A673 (cell line): ENCODE data around the gene SPECC1. TPM values are rescaled to one million over a fixed set of nuclear protein-coding genes. Genes with fewer than 3 reads are reported as not detected.
"Not testable (repeated sequence)": the region's sequence is repeated elsewhere in the genome, so short reads cannot be mapped to it uniquely, and the experiment has no call there.

Experiments used
- BruUV-seq: library from RNA; stranded (reverse); fragments of 400-500 nt; replicated peaks from 2 replicates; lab custom pipeline; 2021; lab: Mats Ljungman, UMichigan
- CTCF ChIA-PET: fragments of 300-600 bp; sonication (Branson Sonifier 250); formaldehyde crosslinking; loops from one replicate; lab custom pipeline; 2022; ENCODE audit warnings: antibody characterized with exemption; lab: Charles Lee
- POLR2A ChIA-PET: fragments of 300-600 bp; sonication (Branson Sonifier 250); formaldehyde crosslinking; loops from one replicate; lab custom pipeline; 2022; ENCODE audit warnings: antibody characterized with exemption; ENCODE audit not compliant: low non-redundant PET; lab: Charles Lee
- DNase-seq: peaks from one replicate; pipeline ENCODE4 v3.0.0-alpha.2; 2015; ENCODE audit warnings: low spot score
- H3K27ac ChIP-seq: fragments of 200-600 bp; sonication (generic); 2 replicates; pipeline ENCODE4 v1.5.1; 2016; ENCODE audit warnings: mixed run types, low read depth, mild to moderate bottlenecking, mixed read lengths, antibody characterized with exemption, low read length; ENCODE audit not compliant: poor library complexity, severe bottlenecking
- H3K27me3 ChIP-seq: fragments of 200-600 bp; sonication (generic); replicated peaks from 2 replicates; pipeline ENCODE4 v1.6.1; 2017; ENCODE audit warnings: mixed run types, low read depth, mild to moderate bottlenecking, mixed read lengths, antibody characterized with exemption, low read length; ENCODE audit not compliant: insufficient read depth, poor library complexity
- H3K36me3 ChIP-seq: fragments of 200-600 bp; sonication (generic); 2 replicates; pipeline ENCODE4 v1.6.1; 2016; ENCODE audit warnings: mixed run types, mild to moderate bottlenecking, mixed read lengths, antibody characterized with exemption, low read length; ENCODE audit not compliant: insufficient read depth, poor library complexity, severe bottlenecking
- H3K4me1 ChIP-seq: fragments of 200-600 bp; sonication (generic); 2 replicates; pipeline ENCODE4 v1.6.1; 2017; ENCODE audit warnings: mixed run types, mild to moderate bottlenecking, mixed read lengths, antibody characterized with exemption, low read length; ENCODE audit not compliant: insufficient read depth, poor library complexity, severe bottlenecking
- H3K4me3 ChIP-seq: fragments of 200-600 bp; sonication (generic); 2 replicates; pipeline ENCODE4 v1.5.1; 2016; ENCODE audit warnings: low read depth, mixed run types, mild to moderate bottlenecking, mixed read lengths, low read length; ENCODE audit not compliant: poor library complexity, severe bottlenecking
- H3K9me3 ChIP-seq: fragments of 200-600 bp; sonication (generic); 2 replicates; pipeline ENCODE4 v1.6.1; 2016; ENCODE audit warnings: mixed run types, low read depth, mild to moderate bottlenecking, mixed read lengths, antibody characterized with exemption, low read length; ENCODE audit not compliant: poor library complexity, severe bottlenecking
- EZH2 ChIP-seq: fragments of 200-600 bp; sonication (generic); IDR thresholded peaks from 2 replicates; pipeline ENCODE4 v1.6.1; 2017; ENCODE audit warnings: borderline replicate concordance, low read depth, mild to moderate bottlenecking, mixed read lengths, antibody characterized with exemption, low read length; ENCODE audit not compliant: poor library complexity, severe bottlenecking
- intact Hi-C: fragments of 100-400 bp; cut with micrococcal nuclease; formaldehyde crosslinking; loops from one replicate; pipeline ENCODE4 v1.10.0; 2022; ENCODE audit not compliant: unreplicated experiment
- total RNA-seq: library from RNA; stranded (reverse); gene quantifications from 2 replicates; pipeline ENCODE4 v1.2.3, GENCODE V29; 2021
- TF ChIP-seq, protein P1 (sequence below): fragments of 300-800, 200-600 bp; sonication (generic); conservative IDR thresholded peaks from 2 replicates; pipeline ENCODE4 v1.5.1; 2017; ENCODE audit warnings: low read depth, mild to moderate bottlenecking, antibody characterized with exemption, low read length, moderate library complexity, mixed read lengths

Gene SPECC1
- total RNA-seq, 1 experiment from 2014 or later = 5.8 TPM

DNA sequence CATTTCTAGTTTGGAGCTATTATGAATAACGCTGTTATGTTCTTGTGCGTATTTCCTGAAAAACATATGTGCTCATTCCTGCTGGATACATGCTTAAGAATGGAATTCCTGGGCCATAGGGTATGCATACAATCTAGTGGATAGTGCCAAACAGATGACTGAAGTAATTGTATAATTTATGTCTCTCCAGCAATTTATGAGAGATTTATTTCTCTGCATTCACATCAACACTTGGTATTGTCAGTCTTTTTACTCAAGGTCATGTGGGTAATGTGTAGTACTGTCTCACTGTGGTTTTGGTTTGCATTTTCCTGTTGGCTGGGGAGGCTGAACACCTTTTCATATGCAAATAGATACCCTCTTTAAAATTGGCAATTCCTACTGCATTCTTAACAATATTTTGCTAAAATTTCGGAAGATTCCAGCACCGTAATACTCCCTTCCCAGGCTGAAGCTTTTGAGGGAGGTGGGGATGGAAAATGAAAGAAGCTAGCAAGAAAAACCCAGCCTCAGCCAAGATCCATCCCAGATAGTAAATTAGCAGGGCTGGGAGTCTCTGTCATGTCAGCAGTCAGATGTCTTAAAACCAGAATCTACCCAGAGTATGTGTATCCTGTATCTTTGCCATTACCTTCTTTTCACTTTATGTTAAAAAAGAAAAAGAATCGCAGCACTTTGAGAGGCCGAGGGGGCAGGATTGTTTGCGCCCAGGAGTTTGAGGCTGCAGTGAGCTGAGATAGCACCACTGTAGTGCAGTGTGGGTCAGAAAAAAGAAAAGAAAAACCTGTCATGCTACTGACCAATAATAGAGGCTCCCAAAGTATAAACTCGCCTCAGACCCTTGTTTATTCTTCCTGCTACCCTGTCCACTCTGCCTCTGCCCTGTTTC is 253.3 kb downstream of the SPECC1 start:
- CTCF ChIA-PET = no interaction called here
- DNase-seq = no peak
- no TSS peak for BruUV-seq
- H3K27me3 ChIP-seq = no peaks in the 10 kb centered on the region
- no peak overlapping the region for H3K27ac ChIP-seq
- POLR2A ChIA-PET = no interaction called here
- no peaks in the 10 kb centered on the region for H3K9me3 ChIP-seq
- no peak overlapping the region for H3K4me3 ChIP-seq
- TF ChIP-seq EZH2 = no peak
- TF ChIP-seq, protein P1, sequence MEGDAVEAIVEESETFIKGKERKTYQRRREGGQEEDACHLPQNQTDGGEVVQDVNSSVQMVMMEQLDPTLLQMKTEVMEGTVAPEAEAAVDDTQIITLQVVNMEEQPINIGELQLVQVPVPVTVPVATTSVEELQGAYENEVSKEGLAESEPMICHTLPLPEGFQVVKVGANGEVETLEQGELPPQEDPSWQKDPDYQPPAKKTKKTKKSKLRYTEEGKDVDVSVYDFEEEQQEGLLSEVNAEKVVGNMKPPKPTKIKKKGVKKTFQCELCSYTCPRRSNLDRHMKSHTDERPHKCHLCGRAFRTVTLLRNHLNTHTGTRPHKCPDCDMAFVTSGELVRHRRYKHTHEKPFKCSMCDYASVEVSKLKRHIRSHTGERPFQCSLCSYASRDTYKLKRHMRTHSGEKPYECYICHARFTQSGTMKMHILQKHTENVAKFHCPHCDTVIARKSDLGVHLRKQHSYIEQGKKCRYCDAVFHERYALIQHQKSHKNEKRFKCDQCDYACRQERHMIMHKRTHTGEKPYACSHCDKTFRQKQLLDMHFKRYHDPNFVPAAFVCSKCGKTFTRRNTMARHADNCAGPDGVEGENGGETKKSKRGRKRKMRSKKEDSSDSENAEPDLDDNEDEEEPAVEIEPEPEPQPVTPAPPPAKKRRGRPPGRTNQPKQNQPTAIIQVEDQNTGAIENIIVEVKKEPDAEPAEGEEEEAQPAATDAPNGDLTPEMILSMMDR = no peak
- H3K4me1 ChIP-seq = peaks cover 24% of the 10 kb centered on the region
- intact Hi-C loops = no loop called here
- no peaks in the 10 kb centered on the region for H3K36me3 ChIP-seq

DNA sequence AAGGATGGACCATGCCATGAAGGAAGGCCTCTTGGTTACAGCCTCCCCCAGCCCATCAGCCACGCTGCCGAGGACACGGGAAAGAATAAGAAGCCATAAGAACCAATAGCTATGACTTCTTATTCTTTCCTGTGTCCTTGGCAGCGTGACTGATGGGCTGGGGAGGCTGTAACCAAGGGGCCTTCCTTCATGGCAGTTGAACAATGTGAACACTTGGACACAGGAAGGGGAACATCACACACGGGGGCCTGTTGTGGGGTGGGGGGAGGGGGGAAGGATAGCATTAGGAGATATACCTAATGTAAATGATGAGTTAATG is 253.9 kb downstream of the SPECC1 start:
- peaks cover 30% of the 10 kb centered on the region for H3K4me1 ChIP-seq
- POLR2A ChIA-PET, H3K4me3 ChIP-seq, H3K9me3 ChIP-seq, CTCF ChIA-PET, H3K36me3 ChIP-seq, BruUV-seq, H3K27me3 ChIP-seq, intact Hi-C loops, H3K27ac ChIP-seq, DNase-seq: not testable (repeated sequence)

DNA sequence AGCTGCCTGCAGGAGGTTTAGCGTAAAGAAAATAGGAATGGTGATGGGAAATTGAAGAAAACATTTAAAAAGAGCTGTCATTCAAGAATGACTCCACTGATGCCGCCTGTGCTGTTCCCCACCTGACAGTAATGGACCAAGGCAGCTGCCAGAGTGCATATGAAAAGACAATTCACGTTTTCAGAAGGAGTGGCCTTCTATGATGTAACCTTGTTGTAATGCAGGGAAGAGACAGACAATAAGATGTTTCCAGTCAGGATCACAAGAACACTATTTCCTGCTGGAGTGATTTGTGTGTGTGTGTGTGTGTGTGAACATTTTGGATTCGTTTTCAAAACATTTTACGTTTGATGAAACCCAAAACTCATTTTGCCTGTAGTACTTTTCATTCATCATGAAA is 254.4 kb downstream of the SPECC1 start:
- DNase-seq = peak; percentile 23
- Histone ChIP-seq H3K27me3 (no peaks in the 10 kb centered on the region), H3K27ac (no peak overlapping the region), H3K4me3 (no peak overlapping the region), H3K36me3 (no peaks in the 10 kb centered on the region), H3K9me3 (no peaks in the 10 kb centered on the region), H3K4me1 (peaks cover 33% of the 10 kb centered on the region)
- intact Hi-C loops = no loop called here
- CTCF ChIA-PET = no interaction called here
- BruUV-seq = no TSS peak
- no peak for TF ChIP-seq EZH2
- TF ChIP-seq, protein P1 = no peak
- POLR2A ChIA-PET = no interaction called here

DNA sequence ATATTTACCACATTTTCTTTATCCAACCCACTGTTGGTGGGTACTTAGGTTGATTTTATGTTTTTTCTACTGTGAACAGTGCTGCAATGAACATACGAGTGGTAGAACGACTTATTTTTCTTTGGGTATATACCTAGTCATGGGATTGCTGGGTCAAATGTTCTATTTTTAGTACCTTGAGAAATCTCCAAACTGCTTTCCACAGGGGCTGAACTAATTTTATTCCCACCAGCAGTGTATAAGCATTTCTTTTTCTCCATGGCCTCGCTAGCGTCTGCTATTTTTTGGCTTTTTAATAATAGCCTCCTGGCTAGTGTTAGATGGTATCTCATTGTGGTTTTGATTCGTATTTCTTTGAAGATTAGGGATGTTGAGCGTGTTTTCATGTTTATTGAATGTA is 255.8 kb downstream of the SPECC1 start:
- H3K27me3 ChIP-seq = no peaks in the 10 kb centered on the region
- no TSS peak for BruUV-seq
- peaks cover 33% of the 10 kb centered on the region for H3K4me1 ChIP-seq
- no peaks in the 10 kb centered on the region for H3K9me3 ChIP-seq
- intact Hi-C loops = no loop called here
- POLR2A ChIA-PET = no interaction called here
- no peak overlapping the region for H3K27ac ChIP-seq
- no peaks in the 10 kb centered on the region for H3K36me3 ChIP-seq
- no peak for DNase-seq
- TF ChIP-seq, protein P1 = no peak
- no peak for TF ChIP-seq EZH2
- H3K4me3 ChIP-seq = no peak overlapping the region
- CTCF ChIA-PET = no interaction called here
